Measurements from ENCODE around the gene THEM4.
"Not testable (repeated sequence)": the region's sequence is repeated elsewhere in the genome, so short reads cannot be mapped to it uniquely, and the experiment has no call there.

The THEM4 gene

DNA sequence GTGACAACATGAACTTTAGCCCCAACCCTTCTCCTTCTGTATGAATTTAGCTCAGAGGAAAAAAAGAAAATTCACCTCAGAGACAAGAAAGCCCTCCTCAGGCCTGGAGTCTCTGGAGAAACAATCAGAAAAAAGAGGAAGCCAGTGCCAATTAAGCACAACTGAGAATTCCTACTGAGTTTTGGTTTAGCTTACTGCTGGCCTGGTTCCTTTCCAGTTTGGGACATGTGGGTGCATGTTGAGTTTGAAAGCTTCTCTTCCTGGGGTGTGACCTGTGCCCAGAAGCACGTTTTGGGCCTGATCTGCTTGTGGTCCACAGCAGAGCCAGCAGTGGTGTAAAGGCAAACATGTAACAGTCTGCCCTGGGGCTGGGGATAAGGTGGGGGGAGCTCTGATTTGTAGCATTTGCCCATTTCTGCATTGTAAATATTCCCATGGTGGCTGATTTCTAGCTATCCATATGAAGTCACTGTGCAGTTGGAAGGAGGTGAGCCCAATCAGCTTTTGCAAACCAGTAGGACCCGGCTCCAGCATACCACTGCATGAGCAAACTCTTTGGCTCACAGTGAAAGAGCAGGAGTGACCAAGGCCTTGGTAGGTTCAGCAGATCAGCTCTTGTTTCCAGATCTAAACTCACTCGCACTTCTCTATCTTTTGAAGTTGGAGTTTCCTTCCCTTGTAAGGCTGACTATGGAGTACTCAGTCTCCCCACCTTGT, 51.1 kb downstream of the THEM4 start:
- no peak for DNase-seq

- DNase-seq, result no peak
Observed at GRCh38 chr1:151855933-151856332, 53.4 kb downstream of the THEM4 start.

GRCh38 chr1:151855516-151855915, 53.8 kb downstream of the THEM4 start:
- not testable (repeated sequence) for DNase-seq

DNA sequence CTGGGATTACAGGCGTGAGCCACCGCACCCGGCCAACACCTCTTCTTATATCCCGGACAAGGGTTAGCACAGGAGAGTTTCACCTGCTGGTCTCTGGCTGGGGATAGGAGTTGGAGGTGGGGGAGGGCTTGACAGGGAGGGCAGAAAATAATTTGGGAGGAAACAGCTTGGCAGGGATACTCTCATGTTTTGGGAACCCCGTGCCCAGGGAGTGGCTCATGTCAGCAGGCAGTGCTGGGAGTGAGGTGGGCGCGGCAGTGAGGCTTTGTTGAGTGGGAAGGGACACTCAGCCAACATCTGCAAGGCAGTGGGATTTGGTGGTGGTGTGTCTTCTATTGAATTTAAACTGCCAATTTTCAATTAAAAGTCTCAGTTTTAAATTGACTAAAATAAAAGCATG, 54.7 kb downstream of the THEM4 start:
- no peak for DNase-seq

DNA sequence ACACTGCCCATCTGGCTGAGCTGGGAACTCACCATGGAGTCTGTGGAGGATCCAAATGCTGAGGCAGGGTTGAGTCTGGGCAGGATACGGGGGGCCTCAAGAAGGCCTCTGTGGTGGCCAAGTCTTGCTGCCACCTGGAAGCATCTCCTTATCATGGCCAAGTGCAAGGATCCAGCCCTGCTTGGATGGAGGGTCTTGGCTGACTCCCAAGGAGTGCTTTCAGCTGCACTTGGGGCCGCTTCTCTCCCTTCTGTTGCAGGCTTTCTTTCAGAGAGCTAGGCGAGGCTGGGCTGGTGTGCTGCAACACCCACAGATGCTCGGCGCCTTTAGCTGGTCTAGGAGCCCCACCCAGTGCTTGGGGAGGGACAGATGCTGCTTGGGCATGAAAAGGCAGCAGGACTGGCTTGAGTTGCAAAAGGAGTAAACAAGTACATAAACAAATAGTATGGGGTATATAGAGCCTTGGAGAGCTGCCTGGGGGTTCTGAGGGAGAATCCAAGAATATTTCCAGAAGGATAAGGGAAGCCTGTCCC, 55.8 kb downstream of the THEM4 start, which contains the start of gene THEM5:
THEM5 (minus strand) TSS at position 302 of the 533 bp plus-strand sequence; CDS start at position 155, 147 bp downstream.
- DNase-seq, result no peak

DNA sequence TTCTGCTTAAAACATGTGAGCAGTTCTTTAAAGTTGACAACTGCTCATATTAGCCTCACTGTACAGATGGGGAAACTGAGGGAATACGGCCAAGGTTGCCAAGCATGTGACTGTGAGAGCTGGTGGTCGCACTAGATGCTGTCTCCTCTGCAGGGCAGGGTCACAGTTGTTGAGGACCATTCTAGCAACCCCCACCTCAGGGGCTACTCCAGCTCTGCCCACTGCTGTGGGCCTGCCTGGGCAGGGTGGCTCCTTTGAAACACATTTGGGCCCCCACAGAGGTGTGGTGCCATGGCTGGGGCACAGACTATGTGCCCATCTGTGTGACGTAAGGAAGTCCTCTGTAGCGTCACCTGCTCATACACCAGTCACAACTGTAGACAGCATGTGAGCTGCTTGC, 56.6 kb downstream of the THEM4 start:
- DNase-seq, result no peak

- no peak for DNase-seq
Observed at GRCh38 chr1:151851886-151852285, 57.4 kb downstream of the THEM4 start.

DNA sequence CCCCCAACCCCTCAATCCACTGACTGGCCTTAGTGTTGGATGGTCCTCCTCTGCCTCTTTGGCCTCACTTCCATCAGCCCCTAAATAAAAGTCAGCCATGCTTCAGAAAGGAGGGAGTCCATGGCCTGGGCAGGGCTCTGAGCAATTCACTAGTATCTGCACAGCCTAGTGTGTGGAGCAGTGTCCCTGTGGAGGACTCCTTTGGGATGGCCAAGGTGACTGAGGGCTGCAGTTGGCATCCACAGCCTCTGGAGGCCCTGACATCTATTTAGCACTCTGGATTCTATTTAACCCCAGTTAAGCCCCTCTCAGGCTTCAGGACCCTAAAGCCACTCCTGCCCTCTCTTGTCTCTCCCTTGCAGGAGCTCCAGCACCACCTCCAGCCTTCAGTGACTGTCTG, 59.4 kb downstream of the THEM4 start:
- DNase-seq, result no peak

GRCh38 chr1:151849126-151849525, 60.2 kb downstream of the THEM4 start:
- DNase-seq, result peak; percentile 41 to 61

DNA sequence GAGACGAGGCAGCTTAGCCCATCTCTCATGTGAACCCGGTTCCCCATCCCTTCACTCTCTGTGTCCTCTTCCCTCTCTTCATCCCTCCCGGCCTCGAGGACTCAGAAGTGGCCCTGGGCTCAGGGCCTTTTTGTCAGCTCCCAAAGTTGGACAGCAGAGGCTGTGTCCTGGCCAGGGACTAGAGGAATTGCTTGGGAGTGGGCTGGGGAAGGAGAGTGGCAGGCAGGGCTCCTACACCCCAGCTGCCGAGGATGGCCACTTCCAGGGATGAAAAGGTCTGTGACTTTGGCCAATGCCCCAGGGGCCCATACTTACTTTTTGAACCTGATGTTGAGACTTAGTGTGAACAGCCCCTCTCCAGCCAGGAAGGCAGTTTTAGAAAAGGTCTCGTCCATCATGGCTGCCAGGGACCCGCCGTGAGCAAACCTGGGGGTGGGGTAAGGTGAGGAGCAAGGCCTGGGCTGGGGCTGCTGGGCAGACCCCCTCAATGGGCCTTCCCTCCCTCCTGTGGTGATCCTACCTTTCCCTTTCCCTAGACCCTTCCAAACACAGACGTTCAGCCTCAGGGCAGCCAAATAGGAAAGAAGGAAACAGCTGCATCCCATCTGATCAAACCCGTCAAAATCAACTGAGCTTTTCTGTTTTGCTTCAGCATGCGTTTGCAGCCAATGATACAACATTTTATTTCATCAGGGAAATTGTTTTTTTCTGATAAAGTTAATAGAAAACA, 61.3 kb downstream of the THEM4 start:
- no peak for DNase-seq

DNA sequence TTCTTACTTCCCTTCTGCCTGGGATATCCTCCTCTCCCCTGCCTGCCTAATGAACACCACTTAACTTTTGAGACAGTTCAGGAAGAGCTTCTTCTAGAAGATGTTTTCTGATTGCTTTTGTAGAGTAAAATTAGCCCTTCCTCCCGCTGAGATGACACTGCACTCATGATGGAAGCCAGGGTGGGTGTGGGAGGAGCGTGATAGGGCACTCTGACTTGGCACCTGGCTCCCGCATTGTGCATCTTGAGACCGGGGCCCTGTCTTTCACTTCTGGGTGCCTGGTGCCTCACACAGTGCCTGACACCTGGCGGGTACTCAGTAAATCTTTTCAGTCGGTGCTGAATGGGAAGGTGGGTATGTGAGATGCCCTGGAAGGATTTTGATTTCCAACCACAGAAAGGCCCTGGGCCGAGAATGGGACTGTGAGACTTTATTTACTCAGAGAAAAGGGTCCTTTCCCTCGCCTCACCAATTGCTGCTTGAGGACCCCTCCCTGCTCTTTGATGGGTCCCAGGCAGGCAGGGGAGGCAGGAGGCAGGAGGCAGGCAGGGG, 62.5 kb downstream of the THEM4 start:
- DNase-seq, result no peak

GRCh38 chr1:151846062-151846568, 63.2 kb downstream of the THEM4 start:
- DNase-seq, result peak in 1 of 2 donors; percentile 62

DNA sequence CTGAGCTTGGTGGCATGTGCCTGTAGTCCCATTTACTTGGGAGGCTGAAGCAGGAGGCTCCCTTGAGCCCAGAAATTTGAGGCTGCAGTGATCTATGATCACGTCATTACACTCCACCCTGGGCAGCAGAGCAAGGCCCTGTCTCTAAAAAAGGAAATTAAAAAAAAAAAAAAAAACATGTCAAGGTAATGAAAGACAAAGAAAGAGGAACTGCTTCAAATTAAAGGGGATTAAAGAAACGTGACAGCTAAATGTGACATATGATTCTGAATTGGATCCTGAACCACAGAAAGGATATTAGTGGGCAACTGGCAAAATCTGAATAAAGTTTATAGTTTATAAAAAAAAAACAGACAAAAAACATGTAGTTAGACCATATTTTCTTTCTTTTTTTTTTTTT, 65.9 kb downstream of the THEM4 start:
- no peak for DNase-seq

GRCh38 chr1:151841141-151841540, 68.2 kb downstream of the THEM4 start:
- DNase-seq, result no peak

GRCh38 chr1:151840421-151840820, 68.9 kb downstream of the THEM4 start:
- DNase-seq, result no peak

DNA sequence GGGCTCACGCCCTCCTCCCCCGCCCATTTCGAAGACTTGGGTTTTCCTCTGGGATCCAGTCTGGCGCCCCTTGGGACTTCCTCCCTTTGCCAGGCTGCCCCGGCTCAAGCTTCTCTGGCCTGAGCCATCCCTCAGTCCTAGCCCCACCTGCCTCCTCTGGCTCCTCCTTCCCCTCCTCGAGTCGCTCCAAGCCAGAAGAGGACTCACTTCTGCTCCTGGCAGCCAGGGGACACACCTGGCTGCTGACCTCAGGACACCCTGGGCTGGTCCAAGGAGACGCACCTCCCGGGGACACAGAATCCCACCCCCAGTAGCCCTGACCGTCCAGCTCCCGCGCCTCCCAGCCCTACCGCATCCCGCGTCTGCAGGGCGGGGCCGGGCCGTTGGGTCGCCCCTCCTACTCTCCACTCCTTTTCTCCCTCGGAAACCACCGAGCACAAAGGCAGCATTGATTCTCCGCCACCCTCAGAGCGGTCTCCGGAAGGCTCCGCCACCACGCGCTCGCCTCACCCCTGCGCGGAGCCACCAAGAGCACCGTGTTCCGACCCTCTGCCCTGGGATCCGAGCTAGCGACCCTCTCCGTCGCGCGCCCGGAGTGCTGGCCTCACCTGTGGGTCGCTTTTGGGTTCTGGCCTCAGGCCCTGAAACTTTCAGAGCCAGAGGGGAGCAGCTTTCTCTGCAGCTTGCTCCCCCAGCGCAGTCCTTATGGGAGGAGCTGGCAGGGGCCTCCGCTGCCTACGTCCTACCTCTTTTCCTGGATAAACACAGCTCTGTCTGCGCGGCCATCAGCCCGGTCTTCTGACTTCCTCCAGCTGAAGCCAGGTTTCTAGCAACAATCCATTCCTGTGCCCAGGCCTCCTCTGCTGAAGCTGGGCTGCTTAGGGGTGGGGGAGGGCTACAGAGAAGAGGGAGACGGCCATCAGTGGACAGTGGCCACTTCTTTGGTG, 69.6 kb downstream of the THEM4 start, which contains the start of gene C2CD4D:
C2CD4D (minus strand) TSS at position 364 of the 947 bp plus-strand sequence. CDS start 831 bp downstream, outside the sequence.
- DNase-seq, result no peak

GRCh38 chr1:151839082-151839412, 70.3 kb downstream of the THEM4 start:
- DNase-seq, result no peak

DNA sequence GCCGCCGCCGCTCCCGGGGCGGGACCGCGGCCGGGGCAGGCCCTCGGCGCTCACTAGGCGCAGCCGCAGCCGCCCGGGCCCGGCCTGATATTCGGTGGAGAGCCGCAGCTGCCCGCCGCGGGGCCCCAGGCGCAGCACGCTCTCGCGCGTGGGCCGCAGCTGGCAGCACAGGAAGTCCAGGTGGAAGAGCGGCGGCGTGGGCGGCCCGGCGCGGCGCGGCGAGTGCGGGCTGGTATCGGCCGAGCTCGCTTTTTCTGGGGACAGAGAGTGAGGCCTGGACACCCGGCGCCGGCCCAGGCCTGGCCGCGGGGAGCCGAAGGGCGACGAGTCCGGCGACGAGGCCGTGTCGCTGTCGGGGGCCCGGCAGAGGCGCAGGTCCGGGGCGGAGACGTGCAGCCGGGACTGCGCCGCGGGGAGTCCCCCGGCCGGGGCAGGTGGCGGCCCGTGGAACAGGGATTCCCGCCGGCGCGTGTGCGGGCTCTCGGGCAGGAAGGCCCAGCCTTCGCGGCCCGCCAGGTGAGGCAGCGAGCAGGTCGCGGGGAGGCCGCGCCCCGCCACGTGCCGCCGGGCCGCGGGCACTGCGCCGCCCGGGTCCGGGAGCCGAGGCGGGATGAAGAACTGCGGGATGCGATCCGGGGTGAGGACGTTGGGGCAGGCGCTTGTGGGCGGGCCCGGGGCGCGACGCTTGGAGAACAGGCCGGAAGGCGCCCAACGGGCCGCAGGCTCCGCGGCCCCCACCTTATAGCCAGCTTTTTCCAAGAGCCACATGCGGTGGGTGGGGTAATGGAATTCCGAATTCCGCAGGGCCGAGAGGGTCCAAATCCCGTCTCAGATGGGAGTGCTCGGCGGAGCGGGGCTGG, 70.9 kb downstream of the THEM4 start:
- DNase-seq, result peak in 1 of 2 donors; percentile 25

- DNase-seq, result no peak
Observed at GRCh38 chr1:151837884-151838221, 71.5 kb downstream of the THEM4 start.

DNA sequence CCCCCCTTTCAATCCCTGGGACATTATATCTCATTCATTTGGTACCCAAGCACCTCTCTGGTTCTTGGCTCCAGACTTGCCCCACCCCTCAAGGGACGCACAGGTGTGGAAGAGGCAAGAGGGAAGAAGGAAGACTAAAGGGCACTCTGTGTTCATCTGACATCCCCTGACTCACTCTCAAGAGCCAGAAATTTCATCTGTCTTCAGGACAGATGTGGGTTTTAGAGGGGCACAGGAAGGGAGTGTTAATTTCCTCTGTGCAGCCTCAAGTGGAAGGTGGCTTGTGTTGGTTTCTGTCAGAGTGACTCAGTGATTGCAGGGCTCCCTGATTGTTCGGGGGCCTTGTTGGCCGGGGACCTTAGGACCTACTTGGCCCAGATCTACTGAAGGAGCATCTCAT, 72.1 kb downstream of the THEM4 start:
- no peak for DNase-seq

GRCh38 chr1:151835596-151835995, 73.7 kb downstream of the THEM4 start:
- no peak for DNase-seq
